NCI-H146 treated with DMSO at 0.1 percent for 48 hours (cell line): ENCODE measurements around the gene NUDT13.

ENCODE experiments used
- DNase-seq: peaks from one replicate; lab custom pipeline; 2025; ENCODE audit not compliant: unreplicated experiment; lab: John Stamatoyannopoulos, UW

NUDT13 gene

GRCh38 chr10:73161662-73162061 lies 51.4 kb downstream of the NUDT13 start:
- no peak for DNase-seq

- DNase-seq: no peak
Observed at GRCh38 chr10:73163096-73163495, 52.8 kb downstream of the NUDT13 start.

GRCh38 chr10:73166972-73167371 lies 56.7 kb downstream of the NUDT13 start:
- DNase-seq: no peak

GRCh38 chr10:73167458-73167782 lies 57.2 kb downstream of the NUDT13 start:
- no peak for DNase-seq

- peak; percentile 87 for DNase-seq
Observed at GRCh38 chr10:73167783-73168464, 57.7 kb downstream of the NUDT13 start, which contains the start of the genes ECD and FAM149B1. TSS of gene ECD (minus strand) at chr10:73168008. CDS start at chr10:73163937, 4,071 bp downstream. TSS of gene FAM149B1 (plus strand) at chr10:73168119. CDS start at chr10:73168340, 221 bp downstream.

GRCh38 chr10:73168465-73168803 lies 58.2 kb downstream of the NUDT13 start:
- peak; percentile 59 for DNase-seq

- DNase-seq: no peak
Observed at GRCh38 chr10:73169320-73169719, 59.1 kb downstream of the NUDT13 start.

- DNase-seq: no peak
Observed at GRCh38 chr10:73172867-73173266, 62.6 kb downstream of the NUDT13 start.

GRCh38 chr10:73174148-73174925 lies 64.1 kb downstream of the NUDT13 start:
- DNase-seq: no peak
